ENCODE measurements around the gene TAS2R60. TPM values are rescaled to one million over a fixed set of nuclear protein-coding genes. Genes with fewer than 3 reads are reported as not detected.

The TAS2R60 gene
- polyA plus RNA-seq, 1 donor from 2014 or later = not detected

DNA sequence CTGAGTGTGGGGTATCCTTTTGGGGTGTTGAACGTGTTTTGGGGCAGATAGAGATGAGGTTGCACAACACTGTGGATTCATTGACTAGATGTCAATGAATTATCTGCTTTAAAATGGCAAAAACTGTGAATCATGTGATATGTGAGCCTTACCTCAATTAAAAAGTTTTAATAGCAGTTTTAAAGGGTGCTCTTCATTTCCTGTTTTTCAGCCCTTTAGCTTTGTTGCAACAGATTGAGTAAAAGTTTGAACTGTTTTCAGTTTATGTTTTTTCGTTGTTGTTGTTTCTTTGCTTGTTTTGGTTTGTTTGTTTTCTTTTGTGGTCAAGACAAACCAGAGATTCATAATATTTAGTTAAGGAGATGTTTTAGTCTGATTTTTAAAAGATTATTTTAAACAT lies 43.8 kb downstream of the TAS2R60 start:
- Histone ChIP-seq H3K9me2 (ENCODE audit: insufficient read depth, low read length) (no peaks in the 10 kb centered on the region), H3K9me3 (ENCODE audit: low read length) (no peaks in the 10 kb centered on the region), H3K4me2 (ENCODE audit: low read length) (no peak overlapping the region), H3K27ac (ENCODE audit: low read length) (no peak overlapping the region), H2AFZ (ENCODE audit: low read depth, low read length) (no peak overlapping the region), H3F3A (ENCODE audit: insufficient read depth, low read length, poor library complexity, severe bottlenecking) (no peaks in the 10 kb centered on the region), H3K79me2 (replicated peaks; ENCODE audit: insufficient read depth, low read length) (no peaks in the 10 kb centered on the region), H3K9ac (ENCODE audit: low read length) (no peak overlapping the region), H3K27me3 (ENCODE audit: insufficient read depth, low read depth, low read length) (no peaks in the 10 kb centered on the region), H3K36me3 (ENCODE audit: insufficient read depth, low read length) (no peaks in the 10 kb centered on the region), H3K4me3 (ENCODE audit: low read length) (no peak overlapping the region), H4K20me1 (ENCODE audit: insufficient read depth) (no peaks in the 10 kb centered on the region)
- TF ChIP-seq TAF1 (IDR thresholded peaks at IDR 0.05; ENCODE audit: low read depth) (no peak), EZH2 (IDR thresholded peaks at IDR 0.05; ENCODE audit: borderline replicate concordance, insufficient read depth, low read length, poor library complexity, severe bottlenecking) (no peak), EP300 (conservative IDR thresholded peaks at IDR 0.05; ENCODE audit: poor library complexity, severe bottlenecking) (no peak), POLR2AphosphoS5 (IDR thresholded peaks at IDR 0.05) (no peak), RAD21 (conservative IDR thresholded peaks at IDR 0.05) (no peak), SMC3 (conservative IDR thresholded peaks at IDR 0.05; ENCODE audit: poor library complexity) (no peak), MXI1 (conservative IDR thresholded peaks at IDR 0.05; ENCODE audit: poor library complexity, severe bottlenecking) (no peak)
- TF ChIP-seq, protein P1, sequence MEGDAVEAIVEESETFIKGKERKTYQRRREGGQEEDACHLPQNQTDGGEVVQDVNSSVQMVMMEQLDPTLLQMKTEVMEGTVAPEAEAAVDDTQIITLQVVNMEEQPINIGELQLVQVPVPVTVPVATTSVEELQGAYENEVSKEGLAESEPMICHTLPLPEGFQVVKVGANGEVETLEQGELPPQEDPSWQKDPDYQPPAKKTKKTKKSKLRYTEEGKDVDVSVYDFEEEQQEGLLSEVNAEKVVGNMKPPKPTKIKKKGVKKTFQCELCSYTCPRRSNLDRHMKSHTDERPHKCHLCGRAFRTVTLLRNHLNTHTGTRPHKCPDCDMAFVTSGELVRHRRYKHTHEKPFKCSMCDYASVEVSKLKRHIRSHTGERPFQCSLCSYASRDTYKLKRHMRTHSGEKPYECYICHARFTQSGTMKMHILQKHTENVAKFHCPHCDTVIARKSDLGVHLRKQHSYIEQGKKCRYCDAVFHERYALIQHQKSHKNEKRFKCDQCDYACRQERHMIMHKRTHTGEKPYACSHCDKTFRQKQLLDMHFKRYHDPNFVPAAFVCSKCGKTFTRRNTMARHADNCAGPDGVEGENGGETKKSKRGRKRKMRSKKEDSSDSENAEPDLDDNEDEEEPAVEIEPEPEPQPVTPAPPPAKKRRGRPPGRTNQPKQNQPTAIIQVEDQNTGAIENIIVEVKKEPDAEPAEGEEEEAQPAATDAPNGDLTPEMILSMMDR (IDR thresholded peaks at IDR 0.05; ENCODE audit: poor library complexity, severe bottlenecking) = no peak
- TF ChIP-seq, protein P2, sequence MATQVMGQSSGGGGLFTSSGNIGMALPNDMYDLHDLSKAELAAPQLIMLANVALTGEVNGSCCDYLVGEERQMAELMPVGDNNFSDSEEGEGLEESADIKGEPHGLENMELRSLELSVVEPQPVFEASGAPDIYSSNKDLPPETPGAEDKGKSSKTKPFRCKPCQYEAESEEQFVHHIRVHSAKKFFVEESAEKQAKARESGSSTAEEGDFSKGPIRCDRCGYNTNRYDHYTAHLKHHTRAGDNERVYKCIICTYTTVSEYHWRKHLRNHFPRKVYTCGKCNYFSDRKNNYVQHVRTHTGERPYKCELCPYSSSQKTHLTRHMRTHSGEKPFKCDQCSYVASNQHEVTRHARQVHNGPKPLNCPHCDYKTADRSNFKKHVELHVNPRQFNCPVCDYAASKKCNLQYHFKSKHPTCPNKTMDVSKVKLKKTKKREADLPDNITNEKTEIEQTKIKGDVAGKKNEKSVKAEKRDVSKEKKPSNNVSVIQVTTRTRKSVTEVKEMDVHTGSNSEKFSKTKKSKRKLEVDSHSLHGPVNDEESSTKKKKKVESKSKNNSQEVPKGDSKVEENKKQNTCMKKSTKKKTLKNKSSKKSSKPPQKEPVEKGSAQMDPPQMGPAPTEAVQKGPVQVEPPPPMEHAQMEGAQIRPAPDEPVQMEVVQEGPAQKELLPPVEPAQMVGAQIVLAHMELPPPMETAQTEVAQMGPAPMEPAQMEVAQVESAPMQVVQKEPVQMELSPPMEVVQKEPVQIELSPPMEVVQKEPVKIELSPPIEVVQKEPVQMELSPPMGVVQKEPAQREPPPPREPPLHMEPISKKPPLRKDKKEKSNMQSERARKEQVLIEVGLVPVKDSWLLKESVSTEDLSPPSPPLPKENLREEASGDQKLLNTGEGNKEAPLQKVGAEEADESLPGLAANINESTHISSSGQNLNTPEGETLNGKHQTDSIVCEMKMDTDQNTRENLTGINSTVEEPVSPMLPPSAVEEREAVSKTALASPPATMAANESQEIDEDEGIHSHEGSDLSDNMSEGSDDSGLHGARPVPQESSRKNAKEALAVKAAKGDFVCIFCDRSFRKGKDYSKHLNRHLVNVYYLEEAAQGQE (IDR thresholded peaks at IDR 0.05; ENCODE audit: borderline replicate concordance) = no peak

DNA sequence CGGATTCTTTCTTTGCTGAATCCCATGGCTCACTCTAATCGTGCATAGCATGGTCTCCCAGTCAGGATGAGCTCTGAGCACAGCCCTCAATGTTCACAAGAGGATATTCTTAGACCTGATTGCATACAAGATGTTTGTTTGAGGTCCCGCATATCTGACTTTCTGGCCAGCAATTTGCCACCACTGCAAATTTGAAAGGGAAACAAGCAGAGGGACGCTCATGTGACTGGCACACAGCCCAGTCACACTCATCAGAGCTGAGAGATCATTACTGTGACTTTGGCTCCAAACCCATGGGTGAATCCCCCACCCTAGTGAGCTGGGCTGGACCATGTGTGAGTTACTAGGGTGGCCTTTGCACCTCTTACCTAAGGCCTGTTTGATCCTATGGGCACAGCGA lies 44.3 kb downstream of the TAS2R60 start:
- TF ChIP-seq, protein P2 (IDR thresholded peaks at IDR 0.05; ENCODE audit: borderline replicate concordance) = no peak
- TF ChIP-seq EZH2 (IDR thresholded peaks at IDR 0.05; ENCODE audit: borderline replicate concordance, insufficient read depth, low read length, poor library complexity, severe bottlenecking) (no peak), TAF1 (IDR thresholded peaks at IDR 0.05; ENCODE audit: low read depth) (no peak), POLR2AphosphoS5 (IDR thresholded peaks at IDR 0.05) (no peak), EP300 (conservative IDR thresholded peaks at IDR 0.05; ENCODE audit: poor library complexity, severe bottlenecking) (no peak), MXI1 (conservative IDR thresholded peaks at IDR 0.05; ENCODE audit: poor library complexity, severe bottlenecking) (no peak), RAD21 (conservative IDR thresholded peaks at IDR 0.05) (no peak), SMC3 (conservative IDR thresholded peaks at IDR 0.05; ENCODE audit: poor library complexity) (no peak)
- TF ChIP-seq, protein P1 (IDR thresholded peaks at IDR 0.05; ENCODE audit: poor library complexity, severe bottlenecking) = no peak
- Histone ChIP-seq H4K20me1 (ENCODE audit: insufficient read depth) (no peaks in the 10 kb centered on the region), H3K9me3 (ENCODE audit: low read length) (no peaks in the 10 kb centered on the region), H3F3A (ENCODE audit: insufficient read depth, low read length, poor library complexity, severe bottlenecking) (no peaks in the 10 kb centered on the region), H3K4me2 (ENCODE audit: low read length) (no peak overlapping the region), H3K79me2 (replicated peaks; ENCODE audit: insufficient read depth, low read length) (no peaks in the 10 kb centered on the region), H3K9me2 (ENCODE audit: insufficient read depth, low read length) (no peaks in the 10 kb centered on the region), H3K4me3 (ENCODE audit: low read length) (no peak overlapping the region), H3K27ac (ENCODE audit: low read length) (no peak overlapping the region), H3K27me3 (ENCODE audit: insufficient read depth, low read depth, low read length) (no peaks in the 10 kb centered on the region), H3K9ac (ENCODE audit: low read length) (no peak overlapping the region), H2AFZ (ENCODE audit: low read depth, low read length) (no peak overlapping the region), H3K36me3 (ENCODE audit: insufficient read depth, low read length) (no peaks in the 10 kb centered on the region)
